Mesendoderm (in vitro differentiated cells): ENCODE measurements around the gene POLR2C.

ENCODE experiments used
- DNase-seq: peaks from one replicate; pipeline ENCODE4 v3.0.0; 2013
- H2AK5ac ChIP-seq: 2 replicates; pipeline ENCODE4 v1.6.1; 2013; ENCODE audit warnings: low read length, inconsistent platforms
- H2BK120ac ChIP-seq: 2 replicates; pipeline ENCODE4 v1.6.1; 2013; ENCODE audit warnings: low read depth, mild to moderate bottlenecking, low read length, moderate library complexity, mixed read lengths
- H2BK15ac ChIP-seq: replicated peaks from 2 replicates; pipeline ENCODE4 v1.6.1; 2013; ENCODE audit warnings: low read depth, mild to moderate bottlenecking, moderate library complexity
- H2BK5ac ChIP-seq: 2 replicates; pipeline ENCODE4 v1.6.1; 2013; ENCODE audit warnings: low read length, inconsistent platforms
- H3K18ac ChIP-seq: 2 replicates; pipeline ENCODE4 v1.6.1; 2013; ENCODE audit warnings: mild to moderate bottlenecking, low read length, mixed read lengths
- H3K23ac ChIP-seq: one replicate; pipeline ENCODE4 v1.6.1; 2013; ENCODE audit warnings: low read length
- H3K27ac ChIP-seq: 2 replicates; pipeline ENCODE4 v1.5.1; 2013; ENCODE audit warnings: low read depth, mild to moderate bottlenecking, inconsistent platforms, low read length, moderate library complexity
- H3K27me3 ChIP-seq: 2 replicates; pipeline ENCODE4 v1.6.1; 2013; ENCODE audit warnings: low read length, control low read depth, mild to moderate bottlenecking, inconsistent platforms; ENCODE audit not compliant: insufficient read depth, poor library complexity
- H3K36me3 ChIP-seq: 2 replicates; pipeline ENCODE4 v1.6.1; 2013; ENCODE audit warnings: low read length, inconsistent platforms; ENCODE audit not compliant: control insufficient read depth, insufficient read depth
- H3K4ac ChIP-seq: one replicate; pipeline ENCODE4 v1.6.1; 2013; ENCODE audit warnings: low read depth, mild to moderate bottlenecking, low read length, moderate library complexity
- H3K4me1 ChIP-seq: 2 replicates; pipeline ENCODE4 v1.6.1; 2013; ENCODE audit warnings: low read depth, low read length, inconsistent platforms; ENCODE audit not compliant: control insufficient read depth
- H3K4me2 ChIP-seq: 2 replicates; pipeline ENCODE4 v1.6.1; 2013; ENCODE audit warnings: low read length
- H3K4me3 ChIP-seq: 2 replicates; pipeline ENCODE4 v1.5.1; 2013; ENCODE audit warnings: mild to moderate bottlenecking, low read length
- H3K56ac ChIP-seq: one replicate; pipeline ENCODE4 v1.6.1; 2013; ENCODE audit warnings: low read length
- H3K79me1 ChIP-seq: 2 replicates; pipeline ENCODE4 v1.6.1; 2013; ENCODE audit warnings: low read length, inconsistent platforms
- H3K79me2 ChIP-seq: 2 replicates; pipeline ENCODE4 v1.6.1; 2013; ENCODE audit warnings: mild to moderate bottlenecking, low read length; ENCODE audit not compliant: control insufficient read depth, insufficient read depth
- H3K9ac ChIP-seq: 2 replicates; pipeline ENCODE4 v1.6.1; 2013; ENCODE audit warnings: low read length, inconsistent platforms
- H4K5ac ChIP-seq: one replicate; pipeline ENCODE4 v1.6.1; 2013; ENCODE audit warnings: low read length
- H4K8ac ChIP-seq: one replicate; pipeline ENCODE4 v1.6.1; 2013; ENCODE audit warnings: low read depth, mild to moderate bottlenecking, control low read depth, low read length, moderate library complexity
- WGBS: extraction: QIAGEN DNeasy Blood & Tissue Kit; methylation state at CpG from one replicate; pipeline ENCODE4 v1.1.7; 2013; ENCODE audit warnings: low lambda C conversion rate, missing lambda C conversion rate; ENCODE audit not compliant: insufficient coverage; ENCODE audit errors: extremely low coverage; 5-methylcytosine and 5-hydroxymethylcytosine counted together

The POLR2C gene

DNA sequence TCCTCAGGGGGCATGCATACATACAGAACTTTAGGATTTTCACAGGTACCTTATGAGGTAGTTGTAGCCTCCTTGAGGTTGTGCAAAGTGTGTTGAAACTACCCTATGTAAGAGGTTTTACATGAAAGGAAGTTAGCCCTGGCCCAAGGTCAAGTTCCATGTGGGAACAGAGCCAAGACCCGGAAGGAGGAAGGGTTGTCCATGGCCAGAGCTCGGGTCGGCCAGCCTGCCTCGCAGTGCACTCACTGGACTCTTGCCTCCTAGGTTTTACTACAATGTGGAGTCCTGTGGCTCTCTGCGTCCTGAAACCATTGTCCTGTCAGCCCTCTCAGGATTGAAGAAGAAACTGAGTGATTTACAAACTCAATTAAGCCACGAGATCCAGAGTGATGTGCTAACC is 8.2 kb downstream of the POLR2C start:
- H2BK5ac ChIP-seq = no peak overlapping the region
- no CpG with 5 or more reads among the region's 6 CpGs for WGBS
- H3K27me3 ChIP-seq = no peaks in the 10 kb centered on the region
- peaks cover 4% of the 10 kb centered on the region for H3K79me1 ChIP-seq
- no peak overlapping the region for H3K4me3 ChIP-seq
- no peak overlapping the region for H3K56ac ChIP-seq
- no peak overlapping the region for H2BK120ac ChIP-seq
- no peak overlapping the region for H3K9ac ChIP-seq
- H2BK15ac ChIP-seq = no peak overlapping the region
- no peak for DNase-seq
- H3K27ac ChIP-seq = no peak overlapping the region
- peaks cover 29% of the 10 kb centered on the region for H3K36me3 ChIP-seq
- no peaks in the 10 kb centered on the region for H3K79me2 ChIP-seq
- H3K23ac ChIP-seq = no peak overlapping the region
- H3K4ac ChIP-seq = no peak overlapping the region
- no peak overlapping the region for H2AK5ac ChIP-seq
- no peak overlapping the region for H3K4me2 ChIP-seq
- peaks cover 9% of the 10 kb centered on the region for H3K4me1 ChIP-seq
- H3K18ac ChIP-seq = no peak overlapping the region
- H4K5ac ChIP-seq = no peak overlapping the region
- no peak overlapping the region for H4K8ac ChIP-seq

DNA sequence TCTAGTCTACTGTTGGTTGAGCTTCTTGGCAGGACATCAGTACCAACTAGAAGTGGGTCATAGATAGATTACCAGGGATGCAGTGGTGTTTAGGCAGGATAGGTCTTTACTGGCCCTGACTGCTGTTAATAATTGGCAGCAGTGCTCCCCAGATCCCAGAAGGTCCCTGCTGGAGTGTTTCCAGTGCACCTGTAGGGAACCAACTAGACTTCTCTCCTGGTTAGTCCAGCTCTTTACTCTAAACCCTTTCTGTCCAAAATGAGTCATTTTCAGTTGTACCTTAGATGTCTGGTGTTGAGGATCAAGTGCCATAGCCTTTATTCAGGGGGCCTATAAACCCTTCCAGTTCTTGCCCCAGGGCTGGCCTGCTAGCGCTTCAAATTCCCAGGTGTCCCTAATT is 8.7 kb downstream of the POLR2C start:
- no peak overlapping the region for H3K4me3 ChIP-seq
- no peak overlapping the region for H4K5ac ChIP-seq
- H2BK5ac ChIP-seq = no peak overlapping the region
- no peak overlapping the region for H2BK15ac ChIP-seq
- H4K8ac ChIP-seq = no peak overlapping the region
- H3K27me3 ChIP-seq = no peaks in the 10 kb centered on the region
- peaks cover 11% of the 10 kb centered on the region for H3K4me1 ChIP-seq
- no peak for DNase-seq
- no peak overlapping the region for H3K23ac ChIP-seq
- no peak overlapping the region for H3K56ac ChIP-seq
- H2BK120ac ChIP-seq = no peak overlapping the region
- H3K79me1 ChIP-seq = peaks cover 3% of the 10 kb centered on the region
- peak overlapping the region; percentile 16 for H3K9ac ChIP-seq
- no peak overlapping the region for H3K4ac ChIP-seq
- no peak overlapping the region for H3K4me2 ChIP-seq
- WGBS = no CpG with 5 or more reads among the region's 1 CpG
- no peak overlapping the region for H2AK5ac ChIP-seq
- H3K18ac ChIP-seq = no peak overlapping the region
- peaks cover 29% of the 10 kb centered on the region for H3K36me3 ChIP-seq
- H3K79me2 ChIP-seq = no peaks in the 10 kb centered on the region
- H3K27ac ChIP-seq = no peak overlapping the region

DNA sequence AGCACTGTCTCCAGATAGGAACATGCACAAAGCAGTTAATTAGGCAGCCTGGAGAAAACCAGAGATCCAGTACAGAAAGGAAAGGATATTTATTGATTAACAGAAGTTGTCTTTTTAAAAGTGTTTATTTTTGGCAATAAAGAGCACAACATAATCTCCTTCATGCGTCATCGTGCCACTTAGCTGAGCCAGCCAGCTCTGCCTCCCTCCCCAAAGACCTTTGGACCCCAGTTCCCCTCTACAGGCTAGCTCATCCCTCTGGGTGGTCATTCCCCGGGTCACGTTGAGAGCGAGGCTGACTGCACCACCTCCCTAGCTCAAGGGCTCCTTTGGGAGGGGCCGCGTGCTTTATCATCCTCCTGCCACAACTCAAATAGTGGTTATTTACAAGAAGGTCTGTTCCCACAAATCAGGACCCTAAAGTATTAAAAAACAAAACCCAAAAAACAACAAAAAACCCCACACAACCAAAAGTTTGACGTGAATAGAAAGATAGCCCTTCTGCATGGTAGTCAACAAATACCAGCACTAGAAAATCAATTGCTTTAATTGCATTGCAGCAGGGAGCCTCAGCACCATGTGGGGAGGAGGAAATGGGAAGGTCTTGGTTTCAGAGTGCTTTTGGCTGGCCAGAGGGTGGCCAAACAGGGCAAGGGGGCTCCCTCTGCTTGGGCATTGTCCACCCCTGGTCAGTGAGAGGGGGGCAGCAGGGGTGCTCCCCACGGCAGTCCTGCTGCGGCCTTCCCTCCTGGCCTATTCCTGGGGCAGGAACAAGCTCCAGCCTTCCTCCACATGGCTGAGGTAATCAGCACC is 9.6 kb downstream of the POLR2C start:
- Histone ChIP-seq H3K79me1 (no peaks in the 10 kb centered on the region), H3K23ac (no peak overlapping the region), H3K79me2 (no peaks in the 10 kb centered on the region), H3K27me3 (no peaks in the 10 kb centered on the region), H3K36me3 (peaks cover 27% of the 10 kb centered on the region), H3K27ac (peak overlapping the region; percentile 88), H4K5ac (no peak overlapping the region), H2AK5ac (no peak overlapping the region), H2BK15ac (no peak overlapping the region), H3K9ac (peak overlapping the region; percentile 19), H3K4me3 (no peak overlapping the region), H3K18ac (no peak overlapping the region), H3K4me2 (no peak overlapping the region), H3K4me1 (peaks cover 11% of the 10 kb centered on the region), H2BK120ac (no peak overlapping the region), H4K8ac (no peak overlapping the region), H3K56ac (peak overlapping the region; percentile 72), H2BK5ac (peak overlapping the region; percentile 66), H3K4ac (no peak overlapping the region)
- no CpG with 5 or more reads among the region's 10 CpGs for WGBS
- no peak for DNase-seq

DNA sequence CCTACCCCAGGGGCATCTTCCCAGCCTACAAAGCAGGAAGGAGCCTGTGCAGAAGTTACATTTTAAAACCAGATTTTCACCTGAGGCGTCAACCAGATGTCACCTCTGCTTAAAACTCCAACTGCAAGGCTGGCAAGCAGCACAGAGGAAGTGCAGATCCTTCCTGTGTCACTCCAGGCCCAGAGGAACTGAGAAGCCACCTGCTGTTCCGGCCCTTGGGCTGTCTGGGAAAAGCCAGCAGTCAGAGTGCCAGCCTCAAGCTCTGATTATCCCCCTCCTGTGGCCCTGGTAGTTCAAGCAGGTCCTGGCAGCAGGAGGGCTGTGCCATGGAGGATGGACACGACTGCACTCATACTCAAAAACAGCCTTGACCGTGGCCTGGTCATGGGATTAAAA is 10.2 kb downstream of the POLR2C start:
- no peak overlapping the region for H2BK120ac ChIP-seq
- no peak overlapping the region for H2AK5ac ChIP-seq
- peak overlapping the region; percentile 66 for H2BK5ac ChIP-seq
- peak overlapping the region; percentile 35 for H3K56ac ChIP-seq
- DNase-seq = peak; percentile 84
- H3K79me2 ChIP-seq = no peaks in the 10 kb centered on the region
- H4K5ac ChIP-seq = no peak overlapping the region
- H3K27ac ChIP-seq = peak overlapping the region; percentile 88
- no peak overlapping the region for H3K4ac ChIP-seq
- no peak overlapping the region for H3K23ac ChIP-seq
- H3K79me1 ChIP-seq = no peaks in the 10 kb centered on the region
- no peak overlapping the region for H3K4me3 ChIP-seq
- no peak overlapping the region for H2BK15ac ChIP-seq
- peak overlapping the region; percentile 19 for H3K9ac ChIP-seq
- peaks cover 27% of the 10 kb centered on the region for H3K36me3 ChIP-seq
- no peak overlapping the region for H3K4me2 ChIP-seq
- WGBS = no CpG with 5 or more reads among the region's 4 CpGs
- H3K4me1 ChIP-seq = peaks cover 11% of the 10 kb centered on the region
- H4K8ac ChIP-seq = no peak overlapping the region
- no peaks in the 10 kb centered on the region for H3K27me3 ChIP-seq
- H3K18ac ChIP-seq = no peak overlapping the region

DNA sequence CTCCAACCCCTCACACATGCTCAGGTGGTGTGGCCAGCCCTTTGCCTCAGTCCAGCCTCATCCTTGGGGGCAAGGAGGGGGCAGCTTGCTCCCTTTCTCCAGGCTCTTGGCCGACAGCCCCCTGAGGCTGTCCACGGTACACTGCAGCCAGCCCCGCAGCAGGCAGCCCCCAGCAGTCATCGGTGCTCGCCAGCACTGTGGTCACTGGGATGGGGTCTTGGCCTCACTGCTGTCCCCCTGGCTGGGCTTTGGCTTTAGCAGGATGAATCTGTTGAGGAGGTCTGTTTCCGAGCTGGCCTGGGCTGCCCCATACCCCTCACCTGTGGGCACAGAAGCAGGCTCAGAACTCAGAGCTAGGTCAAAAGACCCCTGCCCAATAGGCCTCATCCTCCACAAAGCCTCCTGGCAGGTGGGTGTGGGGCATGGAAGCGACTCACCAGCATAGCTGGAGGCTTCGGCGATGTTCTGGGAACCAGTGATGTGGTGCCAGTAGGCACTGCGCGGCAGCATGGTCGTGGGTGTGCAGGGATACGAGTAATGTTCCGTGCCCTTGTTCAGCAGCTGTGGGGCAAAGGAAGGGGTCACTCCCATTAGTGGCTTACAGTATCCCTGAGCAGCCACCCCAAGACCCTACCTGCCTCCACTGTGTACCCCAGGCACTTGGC is 10.8 kb downstream of the POLR2C start:
- H2BK120ac ChIP-seq = no peak overlapping the region
- peaks cover 26% of the 10 kb centered on the region for H3K36me3 ChIP-seq

More for the DNA sequence above, 10.8 kb downstream of the POLR2C start:
- Histone ChIP-seq H2BK15ac (no peak overlapping the region), H2BK5ac (no peak overlapping the region), H3K4ac (no peak overlapping the region), H3K79me2 (no peaks in the 10 kb centered on the region), H3K18ac (no peak overlapping the region), H4K5ac (no peak overlapping the region), H3K4me1 (peaks cover 11% of the 10 kb centered on the region), H3K4me3 (no peak overlapping the region), H3K23ac (no peak overlapping the region), H3K4me2 (no peak overlapping the region), H3K9ac (no peak overlapping the region), H3K56ac (peak overlapping the region; percentile 36), H3K27me3 (no peaks in the 10 kb centered on the region), H3K79me1 (no peaks in the 10 kb centered on the region), H4K8ac (no peak overlapping the region), H2AK5ac (no peak overlapping the region), H3K27ac (peak overlapping the region; percentile 13)
- WGBS = no CpG with 5 or more reads among the region's 14 CpGs
- no peak for DNase-seq
